ENCODE data around the gene CIITA. TPM values are rescaled to one million over a fixed set of nuclear protein-coding genes. Genes with fewer than 3 reads are reported as not detected.

The CIITA gene
- total and polyA plus RNA-seq, 9 of the 15 experiments (the other 6 are each of a cell fraction or from before 2014, with no cell fraction given), result 0.01 to 0.20 (median 0.11) TPM; not detected in 4

- Histone ChIP-seq H3K9me1 (ENCODE audit: control insufficient read depth, insufficient read depth, low read length) (peaks cover 3% of the 10 kb centered on the region), H2AFZ (ENCODE audit: low read depth, low read length) (no peak overlapping the region), H4K20me1 (replicated peaks; ENCODE audit: control insufficient read depth, insufficient read depth, low read length) (peaks cover 6% of the 10 kb centered on the region; the same call in 1 of the 2 replicates), H3K4me2 (ENCODE audit: insufficient read depth, low read length) (no peak overlapping the region), H3K4me1 (replicated peaks in 1 of 2; ENCODE audit: control insufficient read depth in 2 of 2, insufficient read depth in 2 of 2, low read length in 2 of 2) (no peaks in the 10 kb centered on the region; a peak in 1 of 5 replicates), H3K36me3 (ENCODE audit: control insufficient read depth, insufficient read depth, low read length) (no peaks in the 10 kb centered on the region), H3K27ac (ENCODE audit: extremely low read depth, low read depth, low read length) (no peak overlapping the region), H3K4me3 (no peak overlapping the region), H3K27me3 (ENCODE audit: control insufficient read depth in 2 of 2, insufficient read depth in 2 of 2, low read length in 2 of 2) (peaks cover 11 to 33% of the 10 kb centered on the region in 2 experiments; a peak in 4 of 5 replicates), H3K9ac (ENCODE audit: insufficient read depth in 1 of 2, low read depth in 2 of 2, low read length in 2 of 2) (no peak overlapping the region), H3K9me3 (replicated peaks; ENCODE audit: control insufficient read depth, insufficient read depth, low read depth, low read length) (no peaks in the 10 kb centered on the region), H3K79me2 (ENCODE audit: control insufficient read depth, insufficient read depth, low read length) (no peaks in the 10 kb centered on the region)
- ATAC-seq (no peak), DNase-seq (ENCODE audit: extremely low read depth in 1 of 4, low spot score in 3 of 4) (no peak), FAIRE-seq (no peak)
- ChIA-PET CTCF (ENCODE audit: low intra/inter-chr PET ratio) (no interaction called here), POLR2A (no interaction called here)
- WGBS (ENCODE audit: insufficient coverage, low coverage, missing lambda C conversion rate), result 6% methylated on average over 6 of the region's 6 CpGs
- in situ Hi-C loops (cut with MboI), result no loop called here
- intact Hi-C loops (cut with micrococcal nuclease), result no loop called here
- TF ChIP-seq NFATC3 (IDR thresholded peaks at IDR 0.05) (no peak), ZC3H4 (CRISPR knock-in tag; IDR thresholded peaks at IDR 0.05; ENCODE audit: borderline replicate concordance) (no peak), ZBTB7A (IDR thresholded peaks at IDR 0.05; ENCODE audit: borderline replicate concordance, control insufficient read depth, low read depth, low read length) (no peak), ZNF431 (CRISPR knock-in tag; IDR thresholded peaks at IDR 0.05) (no peak), JUND (IDR thresholded peaks at IDR 0.05; ENCODE audit: borderline replicate concordance, low read depth, low read length) (no peak), JUND (tag; IDR thresholded peaks at IDR 0.05; ENCODE audit: borderline replicate concordance, low read depth, low read length) (no peak), KAT7 (CRISPR knock-in tag; IDR thresholded peaks at IDR 0.05; ENCODE audit: borderline replicate concordance) (no peak), BMI1 (IDR thresholded peaks at IDR 0.05; ENCODE audit: low read length) (no peak), TOE1 (IDR thresholded peaks at IDR 0.05; ENCODE audit: borderline replicate concordance) (no peak), TOE1 (CRISPR knock-in tag; IDR thresholded peaks at IDR 0.05; ENCODE audit: borderline replicate concordance, low read depth) (no peak), ZNF696 (CRISPR knock-in tag; conservative IDR thresholded peaks at IDR 0.05) (no peak), ZNF311 (CRISPR knock-in tag; IDR thresholded peaks at IDR 0.05) (no peak), HDGF (IDR thresholded peaks at IDR 0.05) (no peak)
- TF ChIP-seq, protein P1, sequence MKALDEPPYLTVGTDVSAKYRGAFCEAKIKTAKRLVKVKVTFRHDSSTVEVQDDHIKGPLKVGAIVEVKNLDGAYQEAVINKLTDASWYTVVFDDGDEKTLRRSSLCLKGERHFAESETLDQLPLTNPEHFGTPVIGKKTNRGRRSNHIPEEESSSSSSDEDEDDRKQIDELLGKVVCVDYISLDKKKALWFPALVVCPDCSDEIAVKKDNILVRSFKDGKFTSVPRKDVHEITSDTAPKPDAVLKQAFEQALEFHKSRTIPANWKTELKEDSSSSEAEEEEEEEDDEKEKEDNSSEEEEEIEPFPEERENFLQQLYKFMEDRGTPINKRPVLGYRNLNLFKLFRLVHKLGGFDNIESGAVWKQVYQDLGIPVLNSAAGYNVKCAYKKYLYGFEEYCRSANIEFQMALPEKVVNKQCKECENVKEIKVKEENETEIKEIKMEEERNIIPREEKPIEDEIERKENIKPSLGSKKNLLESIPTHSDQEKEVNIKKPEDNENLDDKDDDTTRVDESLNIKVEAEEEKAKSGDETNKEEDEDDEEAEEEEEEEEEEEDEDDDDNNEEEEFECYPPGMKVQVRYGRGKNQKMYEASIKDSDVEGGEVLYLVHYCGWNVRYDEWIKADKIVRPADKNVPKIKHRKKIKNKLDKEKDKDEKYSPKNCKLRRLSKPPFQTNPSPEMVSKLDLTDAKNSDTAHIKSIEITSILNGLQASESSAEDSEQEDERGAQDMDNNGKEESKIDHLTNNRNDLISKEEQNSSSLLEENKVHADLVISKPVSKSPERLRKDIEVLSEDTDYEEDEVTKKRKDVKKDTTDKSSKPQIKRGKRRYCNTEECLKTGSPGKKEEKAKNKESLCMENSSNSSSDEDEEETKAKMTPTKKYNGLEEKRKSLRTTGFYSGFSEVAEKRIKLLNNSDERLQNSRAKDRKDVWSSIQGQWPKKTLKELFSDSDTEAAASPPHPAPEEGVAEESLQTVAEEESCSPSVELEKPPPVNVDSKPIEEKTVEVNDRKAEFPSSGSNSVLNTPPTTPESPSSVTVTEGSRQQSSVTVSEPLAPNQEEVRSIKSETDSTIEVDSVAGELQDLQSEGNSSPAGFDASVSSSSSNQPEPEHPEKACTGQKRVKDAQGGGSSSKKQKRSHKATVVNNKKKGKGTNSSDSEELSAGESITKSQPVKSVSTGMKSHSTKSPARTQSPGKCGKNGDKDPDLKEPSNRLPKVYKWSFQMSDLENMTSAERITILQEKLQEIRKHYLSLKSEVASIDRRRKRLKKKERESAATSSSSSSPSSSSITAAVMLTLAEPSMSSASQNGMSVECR (CRISPR knock-in tag; IDR thresholded peaks at IDR 0.05), result no peak
- BruUV-seq (replicated peaks), result no TSS peak
Measured at GRCh38 chr16:10868104-10868595, 8.9 kb upstream of the CIITA start.
